Pancreas (tissue), 10 donors: ENCODE measurements around the gene GSTM4. TPM values are rescaled to one million over a fixed set of nuclear protein-coding genes. Genes with fewer than 3 reads are reported as not detected.

ENCODE experiments used
- ATAC-seq, 4 donors: fragments of 200-7000 bp; cut with Tn5 transposase; one replicate each; pipeline versions ENCODE4 v1.8.0 to v1.9.1; 2020; ENCODE audit warnings: mild to moderate bottlenecking in 4 of 4, moderate library complexity in 4 of 4
- DNase-seq, 6 donors: peaks; one replicate each; pipeline ENCODE4 v3.0.0-alpha.2; 2020
- FAIRE-seq: peaks from 2 replicates; lab custom pipeline; 2012; peaks lifted over from hg19 to GRCh38; lab: Jason Lieb, UNC
- H3K27ac ChIP-seq, 4 donors: fragments of 200-600 bp; sonication (generic); 1 replicate in 3 of 4; 2 replicates in 1 of 4; pipeline versions ENCODE4 v1.5.0 to v1.8.0; 2020
- H3K27me3 ChIP-seq, 4 donors: fragments of 200-600 bp; one replicate each; pipeline ENCODE4 v1.8.0; 2021
- H3K36me3 ChIP-seq, 3 donors: fragments of 200-600 bp; sonication (generic) in 1 of 3; one replicate each; pipeline versions ENCODE4 v1.5.0 to v1.8.0; 2020 to 2021
- H3K4me1 ChIP-seq, 3 donors: fragments of 200-600 bp; one replicate each; pipeline ENCODE4 v1.8.0; 2021
- H3K4me3 ChIP-seq, 4 donors: fragments of 200-600 bp; sonication (generic) in 2 of 4; one replicate each; pipeline versions ENCODE4 v1.5.0 to v1.8.0; 2020 to 2021
- H3K9me3 ChIP-seq, 4 donors: fragments of 200-600 bp; one replicate each; pipeline ENCODE4 v1.8.0; 2021
- CTCF ChIP-seq, 4 donors: fragments of 200-600 bp; sonication (generic) in 3 of 4; IDR thresholded peaks; one replicate each; pipeline versions ENCODE4 v1.5.0 to v1.8.0; 2021; ENCODE audit warnings: antibody characterized with exemption in 4 of 4
- WGBS, 2 donors: extraction: QIAGEN DNeasy Blood & Tissue Kit; methylation state at CpG; one replicate each; pipeline ENCODE4 v1.1.7; 2013; 5-methylcytosine and 5-hydroxymethylcytosine counted together
- intact Hi-C, 3 donors: fragments of 100-400 bp; cut with DNase I; formaldehyde crosslinking; loops; one replicate each; pipeline versions ENCODE4 v1.11.1 to v1.14.2; 2022
- polyA plus RNA-seq, 2 donors: library from polyadenylated mRNA; stranded (reverse); fragments of 200-250 nt; gene quantifications; one replicate each; pipeline ENCODE4 v1.2.3, GENCODE V29; 2013
- total RNA-seq, 6 donors: library from RNA; stranded (reverse); fragmentation: NEBNext Ultra II Directional in 4 of 6; extraction: Animal tissue kit (Norgen Biotek cat#: 25700) in 4 of 6; gene quantifications; one replicate each; pipeline versions ENCODE4 v1.2.1 to v1.2.4, GENCODE V29; 2021 to 2023
- donor health status: healthy with polysubstance abuse.
- donor health status: DM: no; HTN: no; CAD: no; lungs with moderate emphysema.
- donor health status: DM: no; HTN: no; CAD: no.
- donor health status: control.
- donor health status: control.
- donor health status: Bipolar disorder and iron deficiency.
- donor health status: DM: yes; HTN: yes; CAD: no.
- donor health status: DM: no; HTN: no; CAD: no.
- donor health status: DM: no; HTN: no; CAD: no.
- donor health status: DM: yes; HTN: yes; CAD: no.

Gene GSTM4
- total and polyA plus RNA-seq, 8 donors: 13.4 to 36.6 (median 19.8) TPM

- no peaks in the 10 kb centered on the region for H3K9me3 ChIP-seq
- FAIRE-seq: no peak
- DNase-seq: no peak
- 68 to 69% methylated on average over 7 of the region's 7 CpGs for WGBS, 2 donors
- no peaks in the 10 kb centered on the region for H3K27me3 ChIP-seq
- H3K4me3 ChIP-seq: no peak overlapping the region
- TF ChIP-seq CTCF (IDR thresholded peaks at IDR 0.05): no peak
- ATAC-seq: no peak
- H3K4me1 ChIP-seq: peaks cover 0 to 8% (median under 1%) of the 10 kb centered on the region in 3 donors
- H3K27ac ChIP-seq: no peak overlapping the region
- no peaks in the 10 kb centered on the region for H3K36me3 ChIP-seq
- intact Hi-C loops: no loop called here
Measured at GRCh38 chr1:109613361-109614147, 42.3 kb upstream of the GSTM4 start.

- Histone ChIP-seq H3K36me3 (no peaks in the 10 kb centered on the region), H3K27me3 (no peaks in the 10 kb centered on the region), H3K4me3 (no peak overlapping the region), H3K4me1 (peaks cover 3 to 14% (median 10%) of the 10 kb centered on the region in 3 donors), H3K27ac (peak overlapping the region in 2 of 4 donors; percentile 37 to 62), H3K9me3 (no peaks in the 10 kb centered on the region)
- WGBS, 2 donors: 55 to 56% methylated on average over 3 of the region's 3 CpGs
- DNase-seq (no peak), ATAC-seq (peak in 1 of 4 donors; percentile 9), FAIRE-seq (no peak)
- TF ChIP-seq CTCF (IDR thresholded peaks at IDR 0.05): no peak
- intact Hi-C loops: no loop called here
Measured at GRCh38 chr1:109615879-109616278, 40.0 kb upstream of the GSTM4 start.

- no peaks in the 10 kb centered on the region for H3K27me3 ChIP-seq
- no peak overlapping the region for H3K4me3 ChIP-seq
- TF ChIP-seq CTCF (IDR thresholded peaks at IDR 0.05): no peak
- intact Hi-C loops: no loop called here
- H3K9me3 ChIP-seq: no peaks in the 10 kb centered on the region
- peaks cover 3 to 14% (median 10%) of the 10 kb centered on the region in 3 donors for H3K4me1 ChIP-seq
- 69 to 72% methylated on average over 3 of the region's 3 CpGs for WGBS, 2 donors
- H3K27ac ChIP-seq: peak overlapping the region in 2 of 4 donors; percentile 37 to 62
- ATAC-seq: no peak
- DNase-seq: no peak
- FAIRE-seq: no peak
- H3K36me3 ChIP-seq: no peaks in the 10 kb centered on the region
Measured at GRCh38 chr1:109616391-109616790, 39.5 kb upstream of the GSTM4 start.

GRCh38 chr1:109617291-109617801, 38.6 kb upstream of the GSTM4 start:
- FAIRE-seq: no peak
- DNase-seq: no peak
- Histone ChIP-seq H3K4me3 (no peak overlapping the region), H3K27ac (peak overlapping the region in 2 of 4 donors; percentile 24 to 62), H3K9me3 (no peaks in the 10 kb centered on the region), H3K36me3 (no peaks in the 10 kb centered on the region), H3K4me1 (peaks cover 3 to 15% (median 14%) of the 10 kb centered on the region in 3 donors), H3K27me3 (no peaks in the 10 kb centered on the region)
- TF ChIP-seq CTCF (IDR thresholded peaks at IDR 0.05): no peak
- intact Hi-C loops: no loop called here
- no peak for ATAC-seq
- 67 to 71% methylated on average over 3 of the region's 3 CpGs for WGBS, 2 donors
